Gastroesophageal sphincter (tissue), 3 donors: Measurements from ENCODE around the gene DICER1.

Experiments used
- CTCF ChIP-seq, 4 experiments: fragments of 200-600 bp in 2 of 4; fragments of 450-650 bp in 2 of 4; sonication (generic) in 1 of 4; IDR thresholded peaks; one replicate each; pipeline ENCODE4 v1.5.1; 2017 to 2019; ENCODE audit warnings: antibody characterized with exemption in 4 of 4, mild to moderate bottlenecking in 2 of 4, moderate library complexity in 2 of 4
- EP300 ChIP-seq: sonication (generic); formaldehyde crosslinking; IDR thresholded peaks from one replicate; pipeline ENCODE4 v1.6.1; 2017; ENCODE audit warnings: antibody characterized with exemption, mild to moderate bottlenecking
- POLR2A ChIP-seq, 2 donors: fragments of 450-650 bp; IDR thresholded peaks; one replicate each; pipeline ENCODE4 v1.6.1; 2017; ENCODE audit warnings: antibody characterized with exemption in 2 of 2, mild to moderate bottlenecking in 2 of 2, moderate library complexity in 1 of 2

- TF ChIP-seq CTCF (IDR thresholded peaks at IDR 0.05) (no peak), POLR2A (IDR thresholded peaks at IDR 0.05) (no peak), EP300 (no peak)
These were observed 60.9 kb downstream of the DICER1 start for GRCh38 chr14:95096476-95096875.
